Mammary epithelial cell (primary cell): ENCODE data around the gene JCHAIN.

Experiments
- CTCF ChIP-seq, 2 donors: IDR thresholded peaks in 1 of 2; conservative IDR thresholded peaks in 1 of 2; 2 replicates each; pipeline ENCODE4 v1.5.1; 2011 to 2012; ENCODE audit warnings: inconsistent platforms in 2 of 2, low read length in 2 of 2, mild to moderate bottlenecking in 2 of 2, control low read depth in 1 of 2, low read depth in 1 of 2; ENCODE audit not compliant: insufficient read depth in 1 of 2; ENCODE audit errors: extremely low read depth in 1 of 2
- EZH2 ChIP-seq: IDR thresholded peaks from 2 replicates; pipeline ENCODE4 v1.6.1; 2012; ENCODE audit warnings: low read length, inconsistent platforms, borderline replicate concordance

DNA sequence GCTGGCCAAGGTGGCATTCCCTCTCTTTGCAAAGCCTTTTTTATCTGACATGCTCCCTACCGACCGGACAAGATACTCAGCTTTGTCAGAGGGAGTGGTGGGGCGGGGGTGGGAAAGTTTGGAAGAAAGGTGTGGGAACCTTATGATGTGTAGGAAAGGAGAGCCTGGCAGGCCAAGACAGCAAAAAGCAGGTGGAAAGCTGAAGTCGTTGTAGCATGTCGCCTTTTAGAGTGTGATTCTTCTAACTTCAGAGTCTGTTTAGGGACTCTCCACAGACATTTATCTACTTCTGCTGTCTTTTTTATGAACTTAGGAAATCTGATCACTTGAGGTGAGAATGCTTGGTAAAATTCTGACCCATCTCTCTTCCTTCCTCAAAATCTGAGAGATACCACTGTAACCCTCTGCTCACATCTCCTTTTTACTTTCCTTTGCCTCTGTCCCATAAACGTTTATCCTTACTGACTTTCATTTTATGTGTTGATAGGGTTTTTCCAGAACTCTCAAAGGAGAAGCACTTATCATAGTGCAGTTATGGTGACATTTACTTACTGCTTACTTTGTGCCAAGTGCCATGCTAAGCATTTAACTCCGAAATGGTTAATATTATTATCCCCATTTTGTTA lies 47.3 kb upstream of the JCHAIN start:
- TF ChIP-seq CTCF (conservative IDR thresholded peaks at IDR 0.05 in 1 of 2, IDR thresholded peaks at IDR 0.05 in 1 of 2; ENCODE audit: extremely low read depth in 1 of 2, insufficient read depth in 1 of 2, low read depth in 1 of 2, low read length in 2 of 2), result no peak
- no peak for TF ChIP-seq EZH2
